Measurements from ENCODE around the gene ADCY5. TPM values are rescaled to one million over a fixed set of nuclear protein-coding genes. Genes with fewer than 3 reads are reported as not detected.

The ADCY5 gene
- total RNA-seq, 1 experiment from 2014 or later, result 1.4 TPM

DNA sequence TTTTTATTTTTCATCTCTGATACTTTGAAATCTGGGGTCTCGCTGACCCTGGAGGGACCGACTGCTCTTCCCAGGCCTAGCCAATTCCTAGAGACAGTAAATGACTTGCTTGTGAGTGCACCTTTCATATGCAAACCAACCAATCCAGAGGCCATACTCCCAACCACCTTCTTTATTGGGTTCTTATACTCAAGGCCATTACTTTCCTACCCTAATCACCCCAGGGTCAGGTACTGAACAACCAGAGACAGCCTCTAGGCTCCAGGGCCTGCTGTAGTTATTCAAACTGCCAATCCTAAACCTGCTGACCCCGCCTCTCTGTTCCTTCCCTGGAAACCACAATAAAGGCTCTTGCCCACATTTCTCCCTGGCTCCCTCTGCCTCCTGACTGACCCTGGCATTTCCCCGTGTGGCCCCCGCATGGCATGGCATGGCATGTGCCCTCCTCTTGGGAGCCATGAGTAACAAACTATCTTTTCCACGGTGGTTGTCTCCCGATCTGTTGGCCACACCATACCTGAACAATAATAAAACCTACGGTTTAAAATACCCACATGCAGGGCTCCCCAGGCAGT is 42.9 kb downstream of the ADCY5 start:
- ChIA-PET POLR2A (no interaction called here), CTCF (no interaction called here)
- peaks cover 3% of the 10 kb centered on the region; the same call in 1 of the 2 replicates for H3K27me3 ChIP-seq (ENCODE audit: control insufficient read depth, insufficient read depth, low read length)
- DNase-seq (ENCODE audit: low read depth, low spot score) (no peak), ATAC-seq (no peak)
- no peak overlapping the region for H3K4me3 ChIP-seq (ENCODE audit: low read depth in 2 of 2, low read length in 2 of 2)
- in situ Hi-C loops (cut with HindIII; ENCODE audit: low pct_unique_long_range_greater_than_20kb, low sequenced_read_pairs), result no loop called here
- H3K9me3 ChIP-seq (ENCODE audit: control insufficient read depth, insufficient read depth, low read depth, low read length), result no peaks in the 10 kb centered on the region
- TF ChIP-seq, protein P1, sequence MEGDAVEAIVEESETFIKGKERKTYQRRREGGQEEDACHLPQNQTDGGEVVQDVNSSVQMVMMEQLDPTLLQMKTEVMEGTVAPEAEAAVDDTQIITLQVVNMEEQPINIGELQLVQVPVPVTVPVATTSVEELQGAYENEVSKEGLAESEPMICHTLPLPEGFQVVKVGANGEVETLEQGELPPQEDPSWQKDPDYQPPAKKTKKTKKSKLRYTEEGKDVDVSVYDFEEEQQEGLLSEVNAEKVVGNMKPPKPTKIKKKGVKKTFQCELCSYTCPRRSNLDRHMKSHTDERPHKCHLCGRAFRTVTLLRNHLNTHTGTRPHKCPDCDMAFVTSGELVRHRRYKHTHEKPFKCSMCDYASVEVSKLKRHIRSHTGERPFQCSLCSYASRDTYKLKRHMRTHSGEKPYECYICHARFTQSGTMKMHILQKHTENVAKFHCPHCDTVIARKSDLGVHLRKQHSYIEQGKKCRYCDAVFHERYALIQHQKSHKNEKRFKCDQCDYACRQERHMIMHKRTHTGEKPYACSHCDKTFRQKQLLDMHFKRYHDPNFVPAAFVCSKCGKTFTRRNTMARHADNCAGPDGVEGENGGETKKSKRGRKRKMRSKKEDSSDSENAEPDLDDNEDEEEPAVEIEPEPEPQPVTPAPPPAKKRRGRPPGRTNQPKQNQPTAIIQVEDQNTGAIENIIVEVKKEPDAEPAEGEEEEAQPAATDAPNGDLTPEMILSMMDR (IDR thresholded peaks at IDR 0.05), result no peak
- no peak for TF ChIP-seq POLR2AphosphoS5 (IDR thresholded peaks at IDR 0.05; ENCODE audit: low read depth, low read length)
- no peaks in the 10 kb centered on the region for H3K36me3 ChIP-seq (ENCODE audit: control insufficient read depth, insufficient read depth, low read length)
- H3K4me1 ChIP-seq (ENCODE audit: control insufficient read depth, insufficient read depth, low read length), result no peaks in the 10 kb centered on the region
- no TSS peak for BruUV-seq (replicated peaks)
- intact Hi-C loops (cut with micrococcal nuclease; ENCODE audit: unreplicated experiment), result no loop called here
- H3K27ac ChIP-seq (ENCODE audit: low read length), result no peak overlapping the region

DNA sequence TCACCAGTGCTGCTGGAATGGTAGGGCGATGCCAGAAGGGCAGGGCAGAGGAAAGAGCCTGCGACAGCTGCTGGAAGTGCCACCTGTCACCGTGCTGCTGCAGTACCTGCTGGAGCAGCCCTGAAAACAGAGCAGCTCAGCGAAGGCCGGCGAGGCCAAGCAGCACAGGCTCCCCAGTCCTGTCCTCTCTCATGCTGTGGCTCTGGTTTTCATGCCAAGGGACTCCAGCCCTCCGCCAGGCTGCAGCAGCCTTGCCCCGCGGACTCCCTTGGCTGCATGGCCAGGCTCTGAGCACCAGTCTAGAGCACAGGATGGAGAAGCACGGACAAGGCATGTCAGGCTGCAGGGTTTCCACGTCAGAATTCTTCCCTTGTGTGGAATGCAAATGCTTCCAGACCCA is 43.9 kb downstream of the ADCY5 start:
- Histone ChIP-seq H3K4me3 (ENCODE audit: low read depth in 2 of 2, low read length in 2 of 2) (no peak overlapping the region), H3K27me3 (ENCODE audit: control insufficient read depth, insufficient read depth, low read length) (peaks cover 8% of the 10 kb centered on the region), H3K36me3 (ENCODE audit: control insufficient read depth, insufficient read depth, low read length) (no peaks in the 10 kb centered on the region), H3K4me1 (ENCODE audit: control insufficient read depth, insufficient read depth, low read length) (no peaks in the 10 kb centered on the region), H3K27ac (ENCODE audit: low read length) (no peak overlapping the region), H3K9me3 (ENCODE audit: control insufficient read depth, insufficient read depth, low read depth, low read length) (no peaks in the 10 kb centered on the region)
- ChIA-PET CTCF (no interaction called here), POLR2A (no interaction called here)
- DNase-seq (ENCODE audit: low read depth, low spot score) (no peak), ATAC-seq (0 out of 2 replicates have a peak, but pooled peaks have one; percentile 33)
- BruUV-seq (replicated peaks), result no TSS peak
- in situ Hi-C loops (cut with HindIII; ENCODE audit: low pct_unique_long_range_greater_than_20kb, low sequenced_read_pairs) (no loop called here), intact Hi-C loops (cut with micrococcal nuclease; ENCODE audit: unreplicated experiment) (no loop called here)
- TF ChIP-seq, protein P2, sequence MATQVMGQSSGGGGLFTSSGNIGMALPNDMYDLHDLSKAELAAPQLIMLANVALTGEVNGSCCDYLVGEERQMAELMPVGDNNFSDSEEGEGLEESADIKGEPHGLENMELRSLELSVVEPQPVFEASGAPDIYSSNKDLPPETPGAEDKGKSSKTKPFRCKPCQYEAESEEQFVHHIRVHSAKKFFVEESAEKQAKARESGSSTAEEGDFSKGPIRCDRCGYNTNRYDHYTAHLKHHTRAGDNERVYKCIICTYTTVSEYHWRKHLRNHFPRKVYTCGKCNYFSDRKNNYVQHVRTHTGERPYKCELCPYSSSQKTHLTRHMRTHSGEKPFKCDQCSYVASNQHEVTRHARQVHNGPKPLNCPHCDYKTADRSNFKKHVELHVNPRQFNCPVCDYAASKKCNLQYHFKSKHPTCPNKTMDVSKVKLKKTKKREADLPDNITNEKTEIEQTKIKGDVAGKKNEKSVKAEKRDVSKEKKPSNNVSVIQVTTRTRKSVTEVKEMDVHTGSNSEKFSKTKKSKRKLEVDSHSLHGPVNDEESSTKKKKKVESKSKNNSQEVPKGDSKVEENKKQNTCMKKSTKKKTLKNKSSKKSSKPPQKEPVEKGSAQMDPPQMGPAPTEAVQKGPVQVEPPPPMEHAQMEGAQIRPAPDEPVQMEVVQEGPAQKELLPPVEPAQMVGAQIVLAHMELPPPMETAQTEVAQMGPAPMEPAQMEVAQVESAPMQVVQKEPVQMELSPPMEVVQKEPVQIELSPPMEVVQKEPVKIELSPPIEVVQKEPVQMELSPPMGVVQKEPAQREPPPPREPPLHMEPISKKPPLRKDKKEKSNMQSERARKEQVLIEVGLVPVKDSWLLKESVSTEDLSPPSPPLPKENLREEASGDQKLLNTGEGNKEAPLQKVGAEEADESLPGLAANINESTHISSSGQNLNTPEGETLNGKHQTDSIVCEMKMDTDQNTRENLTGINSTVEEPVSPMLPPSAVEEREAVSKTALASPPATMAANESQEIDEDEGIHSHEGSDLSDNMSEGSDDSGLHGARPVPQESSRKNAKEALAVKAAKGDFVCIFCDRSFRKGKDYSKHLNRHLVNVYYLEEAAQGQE (IDR thresholded peaks at IDR 0.05; ENCODE audit: insufficient read depth in 1 of 2, low read depth in 2 of 2, low read length in 1 of 2), result no peak
- no peak for TF ChIP-seq SIN3A (IDR thresholded peaks at IDR 0.05; ENCODE audit: borderline replicate concordance, insufficient read depth, low read depth, low read length)
- TF ChIP-seq, protein P1 (IDR thresholded peaks at IDR 0.05), result no peak
- no peak for TF ChIP-seq TCF7L2 (IDR thresholded peaks at IDR 0.05; ENCODE audit: low read depth, low read length)
- no peak for TF ChIP-seq POLR2AphosphoS5 (IDR thresholded peaks at IDR 0.05; ENCODE audit: low read depth, low read length)

Measured in Panc1 (cell line).